Umbilical cord (tissue), 2 donors: ENCODE measurements around the gene JMJD8. TPM values are rescaled to one million over a fixed set of nuclear protein-coding genes. Genes with fewer than 3 reads are reported as not detected.

Source experiments
- DNase-seq: peaks from one replicate; pipeline ENCODE4 v3.0.0-alpha.2; 2015; ENCODE audit warnings: low spot score
- total RNA-seq: library from RNA; depleted of rRNA; stranded (reverse); fragments of >200 nt; gene quantifications from one replicate; pipeline ENCODE4 v1.2.3, GENCODE V29; 2014; ENCODE audit warnings: low replicate concordance; ENCODE audit not compliant: insufficient read depth

Gene JMJD8
- total RNA-seq, 1 donor from 2014 or later = 20.5 TPM

GRCh38 chr16:677316-678190 is 6.6 kb downstream of the JMJD8 start:
- DNase-seq = no peak

GRCh38 chr16:676913-677312 is 7.2 kb downstream of the JMJD8 start:
- peak; percentile 67 for DNase-seq

- DNase-seq = no peak
Observed at GRCh38 chr16:676565-676902, 7.6 kb downstream of the JMJD8 start.

DNA sequence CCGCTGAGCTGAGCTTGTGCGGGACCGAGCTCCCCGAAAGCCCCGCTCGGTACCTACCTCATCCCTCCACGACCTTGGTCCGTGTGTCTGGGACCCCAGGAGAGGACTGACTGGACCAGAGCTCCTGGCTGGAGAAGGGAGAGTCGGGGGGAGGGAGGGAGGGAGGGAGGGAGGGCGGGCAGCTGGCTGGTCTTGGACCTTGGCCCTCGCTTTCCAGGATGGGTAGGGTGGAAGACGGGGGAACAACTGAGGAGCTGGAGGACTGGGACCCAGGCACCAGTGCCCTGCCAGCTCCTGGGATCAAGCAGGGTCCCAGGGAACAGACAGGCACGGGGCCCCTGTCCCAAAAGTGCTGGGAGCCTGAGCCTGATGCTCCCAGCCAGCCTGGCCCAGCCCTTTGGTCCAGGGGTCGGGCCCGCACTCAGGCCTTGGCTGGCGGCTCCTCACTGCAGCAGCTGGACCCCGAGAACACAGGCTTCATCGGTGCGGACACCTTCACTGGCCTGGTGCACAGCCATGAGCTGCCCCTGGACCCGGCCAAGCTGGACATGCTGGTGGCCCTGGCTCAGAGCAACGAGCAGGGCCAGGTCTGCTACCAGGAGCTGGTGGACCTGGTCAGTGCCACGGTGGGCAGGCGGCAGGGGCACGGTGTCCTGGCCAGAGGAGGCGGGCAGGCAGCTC is 8.1 kb downstream of the JMJD8 start:
- no peak for DNase-seq

DNA sequence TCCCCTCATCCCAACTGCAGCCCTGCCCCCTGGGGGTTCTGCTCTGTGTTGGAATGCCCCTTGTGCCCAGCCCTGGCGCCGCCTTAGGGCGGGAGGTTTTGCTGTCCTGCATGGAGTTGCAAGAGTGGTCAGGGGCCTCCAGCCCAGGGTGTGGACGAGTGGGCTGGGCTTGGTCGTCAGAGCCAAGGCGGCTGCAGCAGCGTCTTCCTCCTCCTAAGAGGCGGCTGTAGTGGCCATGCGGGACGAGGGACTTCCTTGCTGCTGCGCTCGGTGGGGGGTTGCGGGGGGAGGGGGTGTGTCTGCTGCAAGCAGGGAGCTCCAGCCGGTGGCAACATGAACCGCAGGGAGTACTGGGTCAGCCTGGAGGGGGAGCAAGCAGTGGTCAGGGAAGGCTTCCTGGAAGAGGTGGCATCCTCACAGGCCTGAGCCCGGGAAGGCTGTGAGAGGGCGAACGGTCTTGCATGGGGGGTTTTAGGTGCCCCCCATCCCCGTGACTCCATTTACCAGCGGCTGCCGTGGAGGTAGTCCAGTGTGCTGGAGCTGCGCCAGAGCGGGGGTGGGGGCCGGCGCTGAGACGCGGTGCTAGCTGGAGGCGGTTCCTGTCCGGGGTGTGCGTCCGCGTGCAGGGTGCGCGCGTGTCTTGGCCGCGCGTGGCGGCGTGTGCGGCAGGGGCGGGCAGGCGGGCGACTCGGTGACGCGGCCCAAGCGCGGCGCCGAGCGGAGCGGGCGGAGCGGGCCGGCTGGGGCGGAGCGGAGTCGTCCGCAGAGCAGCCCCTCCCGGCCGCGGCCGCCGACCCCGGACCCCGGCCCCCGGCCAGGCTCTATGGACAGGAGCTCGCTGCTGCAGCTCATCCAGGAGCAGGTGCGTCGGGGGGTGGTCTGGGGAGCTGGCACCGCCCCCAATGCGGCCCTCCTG is 8.9 kb downstream of the JMJD8 start, which contains the start of gene RHBDL1:
Gene RHBDL1 (plus strand): TSS at position 704 of the 916 bp plus-strand sequence. CDS start 120 bp downstream, at position 824.
- peak; percentile 32 for DNase-seq

GRCh38 chr16:674214-674881 is 9.8 kb downstream of the JMJD8 start:
- no peak for DNase-seq

- no peak for DNase-seq
Observed at GRCh38 chr16:673399-673991, 10.6 kb downstream of the JMJD8 start.

DNA sequence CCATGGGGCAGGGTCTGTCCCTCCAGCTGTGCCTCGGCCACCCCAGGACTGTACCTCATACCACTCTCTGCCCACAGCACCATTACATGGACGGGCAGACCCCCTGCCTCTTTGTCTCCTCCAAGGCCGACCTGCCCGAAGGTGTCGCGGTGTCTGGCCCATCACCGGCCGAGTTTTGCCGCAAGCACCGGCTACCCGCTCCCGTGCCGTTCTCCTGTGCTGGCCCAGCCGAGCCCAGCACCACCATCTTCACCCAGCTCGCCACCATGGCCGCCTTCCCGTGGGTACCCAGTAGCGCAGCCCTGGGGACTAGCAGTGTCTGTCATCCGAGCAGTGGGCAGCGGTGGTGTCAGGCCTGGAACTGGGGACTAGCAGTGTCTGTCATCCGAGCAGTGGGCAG is 11.3 kb downstream of the JMJD8 start:
- DNase-seq = no peak

GRCh38 chr16:672371-672770 is 11.8 kb downstream of the JMJD8 start:
- DNase-seq = no peak

DNA sequence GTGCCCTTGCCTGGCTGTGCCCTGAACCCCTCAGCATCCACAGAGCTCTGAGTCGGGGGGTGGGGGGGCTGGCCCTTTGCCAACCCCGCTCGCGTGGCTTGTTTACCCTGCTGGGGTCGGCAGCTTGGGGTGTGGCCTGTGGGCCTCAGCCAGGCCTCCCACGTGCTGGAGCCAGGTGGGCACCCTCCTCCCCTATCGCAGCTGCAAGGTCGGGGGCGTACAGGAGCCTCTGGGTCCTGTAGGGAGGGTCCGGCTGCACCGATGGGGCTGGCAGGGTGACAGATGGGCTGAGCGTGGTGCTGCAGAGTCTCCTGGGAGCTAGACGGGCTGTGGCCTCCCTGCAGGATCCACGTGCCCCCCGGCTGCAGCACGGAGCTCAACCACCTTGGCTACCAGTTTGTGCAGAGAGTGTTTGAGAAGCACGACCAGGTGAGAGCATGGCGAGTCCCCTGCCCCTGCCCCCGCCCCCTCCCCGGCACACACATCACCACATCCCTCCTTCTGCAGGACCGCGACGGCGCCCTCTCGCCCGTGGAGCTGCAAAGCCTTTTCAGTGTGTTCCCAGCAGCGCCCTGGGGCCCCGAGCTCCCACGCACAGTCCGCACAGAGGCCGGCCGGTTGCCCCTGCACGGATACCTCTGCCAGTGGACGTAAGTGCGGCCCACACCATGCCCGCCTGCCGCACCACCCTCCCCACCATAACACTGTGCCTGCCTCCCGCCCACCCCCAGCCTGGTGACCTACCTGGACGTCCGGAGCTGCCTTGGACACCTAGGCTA is 12.6 kb downstream of the JMJD8 start:
- no peak for DNase-seq

DNA sequence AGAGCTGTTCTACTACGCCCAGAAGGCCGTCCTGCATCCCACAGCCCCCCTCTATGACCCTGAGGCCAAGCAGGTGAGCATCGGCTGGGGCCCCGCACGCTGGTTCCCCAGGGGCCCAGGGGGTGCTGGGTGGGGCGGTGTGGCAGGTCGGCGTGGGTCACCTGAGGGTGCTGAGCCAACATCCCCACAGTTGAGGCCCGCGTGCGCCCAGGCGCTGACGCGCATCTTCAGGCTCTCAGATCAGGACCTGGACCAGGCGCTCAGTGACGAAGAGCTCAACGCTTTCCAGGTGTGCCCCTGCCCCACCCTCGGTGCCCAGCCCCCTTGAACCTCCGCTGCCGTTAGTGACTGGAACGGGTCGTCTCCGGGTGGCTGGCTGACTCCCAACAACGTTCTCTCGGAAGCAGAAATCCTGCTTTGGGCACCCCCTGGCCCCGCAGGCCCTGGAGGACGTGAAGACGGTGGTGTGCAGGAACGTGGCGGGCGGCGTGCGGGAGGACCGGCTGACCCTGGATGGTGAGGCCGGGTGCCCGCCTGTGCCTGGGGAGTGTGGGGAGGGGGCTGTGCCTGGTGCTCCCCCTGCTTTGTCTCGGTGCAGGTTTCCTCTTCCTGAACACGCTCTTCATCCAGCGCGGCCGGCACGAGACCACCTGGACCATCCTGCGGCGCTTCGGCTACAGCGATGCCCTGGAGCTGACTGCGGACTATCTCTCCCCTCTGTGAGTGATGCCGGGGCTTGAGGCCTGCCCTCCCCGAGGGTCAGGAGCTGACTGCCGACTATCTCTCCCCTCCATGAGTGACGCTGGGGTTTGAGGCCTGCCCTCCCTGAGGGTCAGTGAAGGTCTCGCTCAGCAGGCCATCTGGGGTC is 13.4 kb downstream of the JMJD8 start:
- no peak for DNase-seq

DNA sequence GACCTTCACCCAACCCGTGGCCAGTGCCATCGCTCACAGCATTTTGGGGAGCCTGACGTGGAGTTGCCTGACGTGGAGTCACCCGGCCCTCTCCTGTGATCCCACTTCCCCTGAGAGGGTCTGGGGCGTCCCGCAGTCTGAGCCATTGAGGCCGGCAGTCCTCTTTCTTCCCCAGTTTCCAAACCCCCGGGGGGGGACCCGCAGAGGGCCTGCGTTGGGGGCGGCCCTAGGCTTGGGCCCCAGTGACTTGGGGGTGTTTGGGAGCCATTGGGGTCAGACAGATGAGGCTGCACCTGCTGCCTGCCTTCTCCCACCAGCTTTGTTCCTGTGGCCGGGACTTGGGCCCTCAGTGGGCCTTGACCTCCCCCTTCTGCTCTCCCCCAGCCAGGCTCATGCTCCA is 14.5 kb downstream of the JMJD8 start:
- no peak for DNase-seq

- DNase-seq = no peak
Observed at GRCh38 chr16:668519-669171, 15.5 kb downstream of the JMJD8 start.

DNA sequence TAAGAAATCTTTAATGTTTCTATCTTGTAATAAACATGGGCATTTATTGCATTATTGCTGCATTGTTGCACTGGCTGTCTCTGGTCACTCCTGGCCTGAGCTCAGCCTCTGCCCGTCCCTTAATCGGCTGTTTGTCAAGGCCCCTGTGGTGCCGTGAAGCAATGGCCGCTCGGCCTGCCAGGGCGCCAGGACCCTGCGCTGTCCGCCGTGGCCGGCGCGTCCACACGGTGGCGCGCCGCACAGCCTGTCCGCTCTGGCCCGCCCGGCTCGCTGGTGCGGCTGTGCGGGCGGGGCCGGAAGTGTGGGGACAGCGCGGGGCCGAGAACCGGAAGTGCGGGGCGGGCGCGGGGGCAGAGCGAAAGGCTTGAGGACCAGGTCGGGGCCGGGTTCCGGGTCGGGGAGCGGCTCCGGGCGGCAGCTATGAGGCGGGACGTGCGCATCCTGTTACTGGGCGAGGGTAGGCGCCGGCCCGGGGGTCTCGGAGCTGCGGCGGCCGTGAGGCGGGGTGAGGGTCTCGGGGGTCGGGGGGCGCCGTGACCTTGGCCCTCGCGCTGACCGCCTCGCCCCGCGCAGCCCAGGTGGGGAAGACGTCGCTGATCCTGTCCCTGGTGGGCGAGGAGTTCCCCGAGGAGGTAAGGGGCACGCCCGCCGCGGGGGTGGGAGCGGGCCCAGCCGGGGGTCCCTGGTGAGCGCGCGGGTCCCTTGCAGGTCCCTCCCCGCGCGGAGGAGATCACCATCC is 16.2 kb downstream of the JMJD8 start, which contains the start of gene RHOT2:
Gene RHOT2 (plus strand): TSS at position 353 of the 739 bp plus-strand sequence. CDS start 68 bp downstream, at position 421.
- peak; percentile 94 for DNase-seq

GRCh38 chr16:667113-667779 is 16.9 kb downstream of the JMJD8 start:
- DNase-seq = no peak

DNA sequence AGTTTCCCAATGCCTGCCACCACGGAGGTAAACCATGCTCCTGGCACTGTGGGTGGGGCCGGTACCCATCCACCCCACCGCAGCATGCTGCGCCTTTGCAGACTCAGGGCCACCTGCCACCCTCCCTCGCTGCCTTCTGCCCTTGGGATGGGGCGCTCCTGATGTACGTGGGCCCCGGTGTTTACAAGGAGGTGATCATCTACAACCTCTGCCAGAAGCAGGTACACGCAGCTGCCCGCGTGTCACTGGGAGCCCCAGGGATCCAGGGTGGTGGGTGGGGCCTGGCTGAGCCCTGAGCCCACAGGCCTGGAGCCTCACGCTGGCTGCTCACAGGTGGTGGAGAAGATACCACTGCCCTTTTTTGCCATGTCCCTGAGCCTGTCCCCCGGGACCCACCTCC is 17.6 kb downstream of the JMJD8 start:
- DNase-seq = no peak

DNA sequence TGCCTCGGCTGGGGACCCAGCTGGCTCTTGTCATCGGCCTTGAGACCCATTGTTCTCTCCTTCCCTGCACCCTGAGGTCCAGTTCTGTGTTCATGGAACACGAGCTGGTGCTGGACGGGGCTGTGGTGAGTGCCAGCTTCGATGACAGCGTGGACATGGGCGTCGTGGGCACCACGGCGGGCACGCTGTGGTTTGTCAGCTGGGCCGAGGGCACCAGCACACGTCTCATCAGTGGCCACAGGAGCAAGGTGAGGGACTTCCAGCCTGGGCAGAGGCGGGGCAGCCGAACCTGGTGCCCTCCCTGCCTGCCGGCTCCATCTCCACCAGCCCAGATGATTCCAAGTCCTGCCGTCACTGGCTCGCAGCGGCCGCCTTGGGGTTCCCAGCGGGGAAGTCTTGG is 21.5 kb downstream of the JMJD8 start:
- DNase-seq = no peak
